WTC11 (cell line): Measurements from ENCODE around the gene SAE1. TPM values are rescaled to one million over a fixed set of nuclear protein-coding genes. Genes with fewer than 3 reads are reported as not detected.

ENCODE experiments used
- ATAC-seq: fragments of 200-7000 bp; cut with Tn5 transposase; 2 replicates; pipeline ENCODE4 v1.10.0; 2021; ENCODE audit warnings: mild to moderate bottlenecking, moderate library complexity
- CTCF ChIA-PET: fragments of 300-600 bp; sonication (Branson Sonifier 250); formaldehyde crosslinking; loops from one replicate; lab custom pipeline; 2021; ENCODE audit warnings: antibody characterized with exemption; lab: Charles Lee
- POLR2A ChIA-PET: fragments of 350-600 bp; sonication (Branson Sonifier 250); formaldehyde crosslinking; loops from one replicate; lab custom pipeline; 2021; ENCODE audit warnings: antibody characterized with exemption; lab: Charles Lee
- DNase-seq: peaks from one replicate; pipeline ENCODE4 v3.0.0; 2021; ENCODE audit warnings: low spot score
- H3K27ac Mint-ChIP-seq: 2 replicates; pipeline ENCODE4 v1.8.0; 2021; ENCODE audit warnings: mixed read lengths
- H3K27me3 Mint-ChIP-seq: 2 replicates; pipeline ENCODE4 v1.8.0; 2021; ENCODE audit warnings: low read depth, mild to moderate bottlenecking, moderate library complexity, mixed read lengths
- H3K36me3 Mint-ChIP-seq: 2 replicates; pipeline ENCODE4 v1.8.0; 2021; ENCODE audit warnings: mixed read lengths
- H3K4me1 Mint-ChIP-seq: 2 replicates; pipeline ENCODE4 v1.8.0; 2022; ENCODE audit warnings: mixed read lengths
- H3K4me3 Mint-ChIP-seq: 2 replicates; pipeline ENCODE4 v1.8.0; 2021; ENCODE audit warnings: mild to moderate bottlenecking, moderate library complexity, mixed read lengths
- H3K9me3 Mint-ChIP-seq: 2 replicates; pipeline ENCODE4 v1.8.0; 2021; ENCODE audit warnings: mixed read lengths
- CREM ChIP-seq: sonication (generic); formaldehyde crosslinking; IDR thresholded peaks from 2 replicates; pipeline ENCODE4 v1.8.1; 2022; ENCODE audit warnings: mild to moderate bottlenecking, missing genetic modification reagents, moderate library complexity
- ELF4 ChIP-seq: sonication (generic); formaldehyde crosslinking; IDR thresholded peaks from 2 replicates; pipeline ENCODE4 v1.8.1; 2022; ENCODE audit warnings: low read depth, mild to moderate bottlenecking, moderate library complexity, missing genetic modification reagents
- EMX1 ChIP-seq: fragments of 250-450 bp; sonication (Bioruptor Pico); IDR thresholded peaks from 2 replicates; pipeline ENCODE4 v1.8.0; 2021; ENCODE audit warnings: mild to moderate bottlenecking
- FOXJ3 ChIP-seq: sonication (generic); formaldehyde crosslinking; IDR thresholded peaks from 2 replicates; pipeline ENCODE4 v1.9.0; 2021; ENCODE audit warnings: missing genetic modification reagents, mild to moderate bottlenecking, borderline replicate concordance
- GABPB1 ChIP-seq: sonication (generic); formaldehyde crosslinking; IDR thresholded peaks from 2 replicates; pipeline ENCODE4 v1.8.1; 2023; ENCODE audit warnings: mild to moderate bottlenecking, missing genetic modification reagents
- GTF2I ChIP-seq: fragments of 250-450 bp; sonication (Bioruptor Pico); conservative IDR thresholded peaks from 2 replicates; pipeline ENCODE4 v1.4.0; 2021; ENCODE audit warnings: mild to moderate bottlenecking
- IRF1 ChIP-seq: sonication (generic); formaldehyde crosslinking; IDR thresholded peaks from 2 replicates; pipeline ENCODE4 v1.8.0; 2023; ENCODE audit warnings: missing genetic modification reagents
- JAZF1 ChIP-seq: fragments of 250-450 bp; sonication (Bioruptor Pico); IDR thresholded peaks from 2 replicates; pipeline ENCODE4 v1.9.0; 2021; ENCODE audit warnings: moderate library complexity, mild to moderate bottlenecking, inconsistent platforms
- MAX ChIP-seq: sonication (generic); formaldehyde crosslinking; IDR thresholded peaks from 2 replicates; pipeline ENCODE4 v1.8.0; 2022; ENCODE audit warnings: mild to moderate bottlenecking, missing genetic modification reagents
- MXD4 ChIP-seq: fragments of 250-450 bp; sonication (Bioruptor Pico); IDR thresholded peaks from 2 replicates; pipeline ENCODE4 v1.8.0; 2021; ENCODE audit warnings: mild to moderate bottlenecking, moderate library complexity, borderline replicate concordance
- PRDM15 ChIP-seq: sonication (generic); formaldehyde crosslinking; IDR thresholded peaks from 2 replicates; pipeline ENCODE4 v1.8.0; 2022; ENCODE audit warnings: missing genetic modification reagents
- USF2 ChIP-seq: sonication (generic); formaldehyde crosslinking; IDR thresholded peaks from 2 replicates; pipeline ENCODE4 v1.8.1; 2023; ENCODE audit warnings: mild to moderate bottlenecking, missing genetic modification reagents, moderate library complexity
- ZBTB43 ChIP-seq: sonication (generic); formaldehyde crosslinking; IDR thresholded peaks from 2 replicates; pipeline ENCODE4 v1.8.1; 2023; ENCODE audit warnings: mild to moderate bottlenecking, missing genetic modification reagents
- ZNF121 ChIP-seq: sonication (generic); formaldehyde crosslinking; IDR thresholded peaks from 2 replicates; pipeline ENCODE4 v1.8.0; 2023; ENCODE audit warnings: missing genetic modification reagents
- ZNF416 ChIP-seq: fragments of 250-450 bp; sonication (Bioruptor Pico); IDR thresholded peaks from 2 replicates; pipeline ENCODE4 v1.9.0; 2021; ENCODE audit warnings: mild to moderate bottlenecking, inconsistent platforms
- total RNA-seq: library from RNA; stranded (reverse); gene quantifications from 3 replicates; pipeline ENCODE4 v1.2.3, GENCODE V29; 2021

Gene SAE1
- total RNA-seq, 1 experiment from 2014 or later = 224 TPM

DNA sequence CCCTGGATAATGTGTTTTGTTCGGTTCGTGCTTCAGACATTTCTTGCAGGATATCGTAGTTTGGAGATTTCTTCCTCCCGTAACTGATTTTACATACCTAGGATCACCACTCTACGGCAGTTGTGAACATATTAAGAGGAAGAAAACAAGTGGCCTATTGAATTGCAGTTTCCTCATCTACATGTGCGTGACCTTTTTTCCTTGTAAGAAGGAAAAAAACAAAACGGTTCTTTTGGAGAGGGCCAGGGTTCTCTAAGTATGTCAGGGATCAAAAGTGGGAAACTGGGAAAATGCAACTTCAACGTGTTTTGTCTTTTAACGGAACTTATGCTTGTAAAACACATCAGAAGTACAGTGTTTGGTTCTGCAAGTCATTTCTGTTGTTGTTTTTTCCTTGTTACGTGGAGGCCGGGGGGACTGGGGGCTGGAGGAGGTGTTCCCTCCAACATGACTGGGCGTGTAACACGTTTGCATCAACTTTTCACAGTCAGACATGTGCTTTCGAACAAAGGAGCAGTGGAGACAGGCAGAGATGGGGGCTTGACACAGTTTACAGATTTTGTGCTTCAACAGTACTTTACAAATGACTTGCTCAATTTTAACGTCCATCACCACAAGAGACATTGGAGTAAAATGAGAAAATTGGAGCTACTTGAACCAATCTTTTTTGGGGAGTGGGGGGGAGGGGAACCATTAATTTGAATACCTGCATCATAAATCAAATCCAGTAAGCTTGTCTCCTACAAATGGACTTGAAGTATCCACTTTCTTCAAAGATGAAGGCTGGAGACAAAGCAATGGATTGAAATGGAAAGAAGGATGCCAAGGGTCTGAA lies 20.9 kb upstream of the SAE1 start:
- H3K4me1 Mint-ChIP-seq = peaks cover 56% of the 10 kb centered on the region
- no peak for DNase-seq
- POLR2A ChIA-PET = interaction anchor here (0.7 to 1.5 kb wide), 2 partner anchors 12 to 21 kb away, joined by 3 read pairs; partner anchors contain the start of gene SAE1

More for the DNA sequence above, 20.9 kb upstream of the SAE1 start:
- ATAC-seq = no peak
- Mint-ChIP-seq H3K4me3 (peak overlapping the region; percentile 91), H3K27ac (peak overlapping the region; percentile 99), H3K36me3 (peaks cover 24% of the 10 kb centered on the region), H3K9me3 (no peaks in the 10 kb centered on the region), H3K27me3 (no peaks in the 10 kb centered on the region)
- CTCF ChIA-PET = interaction anchor here (0.5 to 2.5 kb wide), 4 partner anchors 16 to 134 kb away, joined by 4 to 11 read pairs (median 6); no protein-coding TSS in a partner anchor
- TF ChIP-seq PRDM15 (no peak), ZBTB43 (CRISPR knock-in tag) (peak; percentile 36; the same call in 1 of the 2 replicates), MXD4 (no peak), CREM (CRISPR knock-in tag) (0 out of 2 replicates have a peak, but pooled peaks have one; percentile 58), IRF1 (CRISPR knock-in tag) (no peak), ZNF121 (no peak), USF2 (CRISPR knock-in tag) (no peak), JAZF1 (CRISPR knock-in tag) (no peak), GABPB1 (CRISPR knock-in tag) (peak; percentile 36; the same call in 1 of the 2 replicates), ELF4 (CRISPR knock-in tag) (no peak), ZNF416 (CRISPR knock-in tag) (no peak), GTF2I (no peak), MAX (CRISPR knock-in tag) (peak; percentile 72; the same call in 1 of the 2 replicates), FOXJ3 (CRISPR knock-in tag) (no peak), EMX1 (0 out of 2 replicates have a peak, but pooled peaks have one; percentile 57)
